Measurements from ENCODE around the gene TMEM201. TPM values are rescaled to one million over a fixed set of nuclear protein-coding genes. Genes with fewer than 3 reads are reported as not detected.
"Not testable (repeated sequence)": the region's sequence is repeated elsewhere in the genome, so short reads cannot be mapped to it uniquely, and the experiment has no call there.

Gene TMEM201
- total RNA-seq, 1 donor from 2014 or later: 12.8 TPM

GRCh38 chr1:9624081-9624480 is 35.4 kb downstream of the TMEM201 start:
- H3K36me3 ChIP-seq: no peaks in the 10 kb centered on the region
- no peak for DNase-seq (ENCODE audit: low spot score in 2 of 2)
- H3K9me3 ChIP-seq: no peaks in the 10 kb centered on the region
- TF ChIP-seq CTCF (IDR thresholded peaks at IDR 0.05): no peak
- no peaks in the 10 kb centered on the region for H3K27me3 ChIP-seq
- no peak overlapping the region for H3K4me3 ChIP-seq
- H3K27ac ChIP-seq: no peak overlapping the region
- no peaks in the 10 kb centered on the region for H3K4me1 ChIP-seq
- intact Hi-C loops (cut with DNase I): no loop called here

GRCh38 chr1:9625030-9625429 is 36.3 kb downstream of the TMEM201 start:
- not testable (repeated sequence) for H3K27me3 ChIP-seq; DNase-seq (ENCODE audit: low spot score in 2 of 2); H3K27ac ChIP-seq; H3K36me3 ChIP-seq; H3K9me3 ChIP-seq; H3K4me1 ChIP-seq; H3K4me3 ChIP-seq
- intact Hi-C loops (cut with DNase I): loop anchor here (5.0 kb wide), 1 partner anchor 62 kb away; no protein-coding TSS in a partner anchor

- intact Hi-C loops (cut with DNase I): loop anchor here (5.0 kb wide), 1 partner anchor 61 kb away; no protein-coding TSS in a partner anchor
- DNase-seq (ENCODE audit: low spot score in 2 of 2): no peak
- Histone ChIP-seq H3K4me1 (no peaks in the 10 kb centered on the region), H3K36me3 (no peaks in the 10 kb centered on the region), H3K27me3 (no peaks in the 10 kb centered on the region), H3K9me3 (no peaks in the 10 kb centered on the region), H3K4me3 (peak overlapping the region in 1 of 2 donors; percentile 53), H3K27ac (no peak overlapping the region)
- TF ChIP-seq CTCF (IDR thresholded peaks at IDR 0.05): no peak
Measured at GRCh38 chr1:9626201-9626608, 37.5 kb downstream of the TMEM201 start.

GRCh38 chr1:9628541-9629444 is 40.1 kb downstream of the TMEM201 start:
- intact Hi-C loops (cut with DNase I): loop anchor here (5.0 kb wide), 1 partner anchor 59 kb away; no protein-coding TSS in a partner anchor
- TF ChIP-seq CTCF (IDR thresholded peaks at IDR 0.05): no peak
- Histone ChIP-seq H3K27ac (no peak overlapping the region), H3K4me3 (no peak overlapping the region), H3K27me3 (no peaks in the 10 kb centered on the region), H3K9me3 (no peaks in the 10 kb centered on the region), H3K36me3 (no peaks in the 10 kb centered on the region), H3K4me1 (no peaks in the 10 kb centered on the region)
- no peak for DNase-seq (ENCODE audit: low spot score in 2 of 2)

- H3K4me1 ChIP-seq: no peaks in the 10 kb centered on the region
- no peaks in the 10 kb centered on the region for H3K36me3 ChIP-seq
- intact Hi-C loops (cut with DNase I): loop anchor here (5.0 kb wide), 1 partner anchor 58 kb away; no protein-coding TSS in a partner anchor
- no peak overlapping the region for H3K27ac ChIP-seq
- H3K4me3 ChIP-seq: peak overlapping the region in 1 of 2 donors; percentile 15
- no peaks in the 10 kb centered on the region for H3K27me3 ChIP-seq
- H3K9me3 ChIP-seq: no peaks in the 10 kb centered on the region
- peak; percentile 25 to 74 for DNase-seq (ENCODE audit: low spot score in 2 of 2)
- TF ChIP-seq CTCF (IDR thresholded peaks at IDR 0.05): no peak
Measured at GRCh38 chr1:9629445-9630201, 40.9 kb downstream of the TMEM201 start.
